Activated T-cell treated with anti-CD3 and anti-CD28 coated beads, Interleukin-2, amount 50 U/mL, for 24 hours (primary cell): ENCODE data around the gene TAS1R2.

ENCODE experiments used
- DNase-seq: peaks from one replicate; pipeline ENCODE4 v3.0.0-alpha.2; 2020
- H3K27ac Mint-ChIP-seq: 2 replicates; pipeline ENCODE4 v1.8.0; 2020; ENCODE audit warnings: mild to moderate bottlenecking, mixed read lengths
- H3K27me3 Mint-ChIP-seq: 2 replicates; pipeline ENCODE4 v1.8.0; 2020; ENCODE audit warnings: mixed read lengths
- H3K36me3 Mint-ChIP-seq: 2 replicates; pipeline ENCODE4 v1.8.0; 2020; ENCODE audit warnings: low read depth, mixed read lengths
- H3K4me1 Mint-ChIP-seq: 2 replicates; pipeline ENCODE4 v1.8.0; 2020; ENCODE audit warnings: low read depth, mixed read lengths
- H3K4me3 Mint-ChIP-seq: 2 replicates; pipeline ENCODE4 v1.8.0; 2020; ENCODE audit warnings: mild to moderate bottlenecking, moderate library complexity, mixed read lengths
- H3K9me3 Mint-ChIP-seq: 2 replicates; pipeline ENCODE4 v1.8.0; 2020; ENCODE audit warnings: mixed read lengths

TAS1R2 gene

GRCh38 chr1:18859560-18859959, at the start of gene TAS1R2:
TSS of gene TAS1R2 (minus strand) at chr1:18859660. CDS start at chr1:18859660, 0 bp downstream.
- H3K27ac Mint-ChIP-seq: no peak within 1 kb of the TSS
- DNase-seq: no peak
- no peaks in the 10 kb centered on the region for H3K36me3 Mint-ChIP-seq
- no peak within 1 kb of the TSS for H3K4me3 Mint-ChIP-seq
- H3K9me3 Mint-ChIP-seq: no peaks in the 10 kb centered on the region
- H3K4me1 Mint-ChIP-seq: no peaks in the 10 kb centered on the region
- H3K27me3 Mint-ChIP-seq: peaks cover 3% of the 10 kb centered on the region

- no peaks in the 10 kb centered on the region for H3K27me3 Mint-ChIP-seq
- peaks cover 47% of the 10 kb centered on the region for H3K4me1 Mint-ChIP-seq
- no peak for DNase-seq
- peaks cover 14% of the 10 kb centered on the region for H3K9me3 Mint-ChIP-seq
- peaks cover 75% of the 10 kb centered on the region for H3K36me3 Mint-ChIP-seq
- peak overlapping the region; percentile 89 for H3K27ac Mint-ChIP-seq
- H3K4me3 Mint-ChIP-seq: no peak overlapping the region
Observed at GRCh38 chr1:18907917-18908845, 48.7 kb upstream of the TAS1R2 start.

GRCh38 chr1:18907021-18907916, 47.8 kb upstream of the TAS1R2 start:
- Mint-ChIP-seq H3K4me1 (peaks cover 52% of the 10 kb centered on the region), H3K4me3 (no peak overlapping the region), H3K9me3 (peaks cover 14% of the 10 kb centered on the region), H3K27ac (peak overlapping the region; percentile 89), H3K36me3 (peaks cover 67% of the 10 kb centered on the region), H3K27me3 (no peaks in the 10 kb centered on the region)
- peak; percentile 65 for DNase-seq

- Mint-ChIP-seq H3K4me3 (peak overlapping the region; percentile 91), H3K36me3 (peaks cover 35% of the 10 kb centered on the region), H3K9me3 (no peaks in the 10 kb centered on the region), H3K27ac (peak overlapping the region; percentile 99), H3K4me1 (peaks cover 52% of the 10 kb centered on the region), H3K27me3 (no peaks in the 10 kb centered on the region)
- DNase-seq: no peak
Observed at GRCh38 chr1:18903291-18903756, 43.9 kb upstream of the TAS1R2 start.

GRCh38 chr1:18902523-18903290, 43.2 kb upstream of the TAS1R2 start, which contains the start of gene ALDH4A1:
TSS of gene ALDH4A1 (minus strand) at chr1:18902555. CDS start at chr1:18902523, 32 bp downstream.
- DNase-seq: peak; percentile 89
- H3K36me3 Mint-ChIP-seq: peaks cover 29% of the 10 kb centered on the region
- H3K27me3 Mint-ChIP-seq: no peaks in the 10 kb centered on the region
- peak within 1 kb of the TSS; percentile 91 for H3K4me3 Mint-ChIP-seq
- no peaks in the 10 kb centered on the region for H3K9me3 Mint-ChIP-seq
- H3K27ac Mint-ChIP-seq: peak within 1 kb of the TSS; percentile 99
- H3K4me1 Mint-ChIP-seq: peaks cover 47% of the 10 kb centered on the region

GRCh38 chr1:18901952-18902522, 42.6 kb upstream of the TAS1R2 start:
- Mint-ChIP-seq H3K27me3 (no peaks in the 10 kb centered on the region), H3K4me1 (peaks cover 41% of the 10 kb centered on the region), H3K27ac (peak overlapping the region; percentile 92), H3K9me3 (no peaks in the 10 kb centered on the region), H3K36me3 (peaks cover 24% of the 10 kb centered on the region), H3K4me3 (peak overlapping the region; percentile 91)
- no peak for DNase-seq

- Mint-ChIP-seq H3K4me3 (peak overlapping the region; percentile 91), H3K9me3 (no peaks in the 10 kb centered on the region), H3K4me1 (peaks cover 39% of the 10 kb centered on the region), H3K27me3 (no peaks in the 10 kb centered on the region), H3K27ac (peak overlapping the region; percentile 92), H3K36me3 (peaks cover 17% of the 10 kb centered on the region)
- no peak for DNase-seq
Observed at GRCh38 chr1:18901147-18901951, 41.9 kb upstream of the TAS1R2 start.

GRCh38 chr1:18900303-18900841, 40.9 kb upstream of the TAS1R2 start:
- Mint-ChIP-seq H3K4me1 (peaks cover 39% of the 10 kb centered on the region), H3K36me3 (peaks cover 9% of the 10 kb centered on the region), H3K4me3 (peak overlapping the region; percentile 30), H3K27me3 (no peaks in the 10 kb centered on the region), H3K27ac (no peak overlapping the region), H3K9me3 (no peaks in the 10 kb centered on the region)
- DNase-seq: no peak

GRCh38 chr1:18899363-18900049, 40.0 kb upstream of the TAS1R2 start:
- no peak overlapping the region for H3K27ac Mint-ChIP-seq
- no peaks in the 10 kb centered on the region for H3K9me3 Mint-ChIP-seq
- H3K36me3 Mint-ChIP-seq: peaks cover 9% of the 10 kb centered on the region
- H3K27me3 Mint-ChIP-seq: no peaks in the 10 kb centered on the region
- H3K4me3 Mint-ChIP-seq: no peak overlapping the region
- H3K4me1 Mint-ChIP-seq: peaks cover 39% of the 10 kb centered on the region
- no peak for DNase-seq

- Mint-ChIP-seq H3K4me1 (peaks cover 33% of the 10 kb centered on the region), H3K9me3 (no peaks in the 10 kb centered on the region), H3K27ac (no peak overlapping the region), H3K4me3 (no peak overlapping the region), H3K27me3 (no peaks in the 10 kb centered on the region), H3K36me3 (peaks cover 6% of the 10 kb centered on the region)
- no peak for DNase-seq
Observed at GRCh38 chr1:18898567-18898966, 39.1 kb upstream of the TAS1R2 start.

GRCh38 chr1:18895317-18895716, 35.9 kb upstream of the TAS1R2 start:
- no peak overlapping the region for H3K27ac Mint-ChIP-seq
- H3K36me3 Mint-ChIP-seq: peaks cover 1% of the 10 kb centered on the region
- H3K9me3 Mint-ChIP-seq: no peaks in the 10 kb centered on the region
- H3K27me3 Mint-ChIP-seq: no peaks in the 10 kb centered on the region
- peaks cover 6% of the 10 kb centered on the region for H3K4me1 Mint-ChIP-seq
- no peak for DNase-seq
- H3K4me3 Mint-ChIP-seq: no peak overlapping the region

GRCh38 chr1:18893120-18893519, 33.7 kb upstream of the TAS1R2 start:
- DNase-seq: no peak
- H3K36me3 Mint-ChIP-seq: peaks cover 1% of the 10 kb centered on the region
- no peak overlapping the region for H3K4me3 Mint-ChIP-seq
- H3K27ac Mint-ChIP-seq: no peak overlapping the region
- H3K9me3 Mint-ChIP-seq: no peaks in the 10 kb centered on the region
- H3K4me1 Mint-ChIP-seq: no peaks in the 10 kb centered on the region
- H3K27me3 Mint-ChIP-seq: no peaks in the 10 kb centered on the region
